ENCODE data around the gene ZBTB8A. TPM values are rescaled to one million over a fixed set of nuclear protein-coding genes. Genes with fewer than 3 reads are reported as not detected.
A peak's percentile ranks its signal among the peaks of the same experiment; 100 is the strongest.

Gene ZBTB8A
- total and polyA plus RNA-seq, 2 of the 13 experiments (the other 11 are each of a cell fraction or from before 2014, with no cell fraction given) = 1.3 to 3.7 TPM

DNA sequence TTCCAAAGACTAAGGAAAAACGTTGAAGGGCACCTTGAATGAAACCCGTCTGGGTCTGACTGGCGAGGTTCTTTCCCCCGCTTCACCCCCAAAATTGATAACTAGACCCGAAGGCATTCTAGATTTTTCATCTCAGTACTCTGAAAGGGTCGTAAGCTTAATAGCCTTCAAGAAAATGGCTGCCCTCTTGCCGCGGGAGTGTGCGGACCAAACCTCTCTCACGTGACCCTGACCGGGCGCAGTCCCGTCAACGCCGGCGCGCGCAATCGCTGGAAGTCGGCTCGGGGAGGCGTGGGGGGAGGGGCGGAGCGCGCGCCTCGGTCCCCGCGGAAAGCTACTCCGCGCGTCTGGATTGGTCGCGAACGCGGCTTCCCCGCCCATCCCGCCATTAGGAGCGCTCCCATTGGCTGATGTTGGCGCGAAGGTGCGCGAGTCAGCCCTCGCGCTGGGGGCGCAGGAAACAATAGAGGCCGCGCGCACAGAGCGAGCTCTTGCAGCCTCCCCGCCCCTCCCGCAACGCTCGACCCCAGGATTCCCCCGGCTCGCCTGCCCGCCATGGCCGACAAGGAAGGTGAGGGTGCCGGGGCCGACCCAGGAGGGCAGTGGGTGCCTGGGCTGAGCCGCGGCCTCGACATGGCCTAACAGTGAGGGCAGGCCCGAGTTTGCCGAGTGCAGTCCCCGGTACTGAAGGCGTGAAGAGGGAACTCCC, 111.7 kb downstream of the ZBTB8A start, which contains the start of gene RBBP4 (continued):
- TF ChIP-seq U2AF2 (IDR thresholded peaks at IDR 0.05; ENCODE audit: low read depth, low read length) (no peak), ZBTB21 (CRISPR knock-in tag; IDR thresholded peaks at IDR 0.05) (no peak; the same call in 1 of the 2 replicates), ZKSCAN1 (IDR thresholded peaks at IDR 0.05; ENCODE audit: low read length) (0 out of 2 replicates have a peak, but pooled peaks have one; percentile 14), GZF1 (CRISPR knock-in tag; IDR thresholded peaks at IDR 0.05) (peak; percentile 87), ZFP36L2 (CRISPR knock-in tag; IDR thresholded peaks at IDR 0.05) (no peak), PLRG1 (conservative IDR thresholded peaks at IDR 0.05) (no peak), ATF7 (IDR thresholded peaks at IDR 0.05) (no peak), ATF7 (CRISPR knock-in tag; IDR thresholded peaks at IDR 0.05) (no peak), ZFP41 (CRISPR knock-in tag; IDR thresholded peaks at IDR 0.05; ENCODE audit: borderline replicate concordance) (peak; percentile 36; the same call in 1 of the 2 replicates)
- TF ChIP-seq, protein P1, sequence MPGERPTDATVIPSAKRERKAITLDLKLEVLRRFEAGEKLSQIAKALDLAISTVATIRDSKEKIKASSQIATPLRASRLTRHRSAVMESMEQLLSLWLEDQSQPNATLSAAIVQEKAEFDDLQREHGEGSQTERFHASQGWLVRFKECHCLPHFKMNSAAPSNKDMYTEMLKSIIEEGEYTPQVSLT (CRISPR knock-in tag; IDR thresholded peaks at IDR 0.05; ENCODE audit: borderline replicate concordance, low read depth) = no peak
- TF ChIP-seq, protein P2, sequence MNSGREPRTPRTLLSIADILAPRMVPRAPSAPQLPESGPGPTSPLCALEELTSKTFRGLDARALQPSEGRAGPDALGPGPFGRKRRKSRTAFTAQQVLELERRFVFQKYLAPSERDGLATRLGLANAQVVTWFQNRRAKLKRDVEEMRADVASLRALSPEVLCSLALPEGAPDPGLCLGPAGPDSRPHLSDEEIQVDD (CRISPR knock-in tag; IDR thresholded peaks at IDR 0.05; ENCODE audit: borderline replicate concordance) = no peak
- TF ChIP-seq, protein P3, sequence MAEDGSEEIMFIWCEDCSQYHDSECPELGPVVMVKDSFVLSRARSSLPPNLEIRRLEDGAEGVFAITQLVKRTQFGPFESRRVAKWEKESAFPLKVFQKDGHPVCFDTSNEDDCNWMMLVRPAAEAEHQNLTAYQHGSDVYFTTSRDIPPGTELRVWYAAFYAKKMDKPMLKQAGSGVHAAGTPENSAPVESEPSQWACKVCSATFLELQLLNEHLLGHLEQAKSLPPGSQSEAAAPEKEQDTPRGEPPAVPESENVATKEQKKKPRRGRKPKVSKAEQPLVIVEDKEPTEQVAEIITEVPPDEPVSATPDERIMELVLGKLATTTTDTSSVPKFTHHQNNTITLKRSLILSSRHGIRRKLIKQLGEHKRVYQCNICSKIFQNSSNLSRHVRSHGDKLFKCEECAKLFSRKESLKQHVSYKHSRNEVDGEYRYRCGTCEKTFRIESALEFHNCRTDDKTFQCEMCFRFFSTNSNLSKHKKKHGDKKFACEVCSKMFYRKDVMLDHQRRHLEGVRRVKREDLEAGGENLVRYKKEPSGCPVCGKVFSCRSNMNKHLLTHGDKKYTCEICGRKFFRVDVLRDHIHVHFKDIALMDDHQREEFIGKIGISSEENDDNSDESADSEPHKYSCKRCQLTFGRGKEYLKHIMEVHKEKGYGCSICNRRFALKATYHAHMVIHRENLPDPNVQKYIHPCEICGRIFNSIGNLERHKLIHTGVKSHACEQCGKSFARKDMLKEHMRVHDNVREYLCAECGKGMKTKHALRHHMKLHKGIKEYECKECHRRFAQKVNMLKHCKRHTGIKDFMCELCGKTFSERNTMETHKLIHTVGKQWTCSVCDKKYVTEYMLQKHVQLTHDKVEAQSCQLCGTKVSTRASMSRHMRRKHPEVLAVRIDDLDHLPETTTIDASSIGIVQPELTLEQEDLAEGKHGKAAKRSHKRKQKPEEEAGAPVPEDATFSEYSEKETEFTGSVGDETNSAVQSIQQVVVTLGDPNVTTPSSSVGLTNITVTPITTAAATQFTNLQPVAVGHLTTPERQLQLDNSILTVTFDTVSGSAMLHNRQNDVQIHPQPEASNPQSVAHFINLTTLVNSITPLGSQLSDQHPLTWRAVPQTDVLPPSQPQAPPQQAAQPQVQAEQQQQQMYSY (CRISPR knock-in tag; IDR thresholded peaks at IDR 0.05) = no peak; the same call in 1 of the 2 replicates
- TF ChIP-seq, protein P4, sequence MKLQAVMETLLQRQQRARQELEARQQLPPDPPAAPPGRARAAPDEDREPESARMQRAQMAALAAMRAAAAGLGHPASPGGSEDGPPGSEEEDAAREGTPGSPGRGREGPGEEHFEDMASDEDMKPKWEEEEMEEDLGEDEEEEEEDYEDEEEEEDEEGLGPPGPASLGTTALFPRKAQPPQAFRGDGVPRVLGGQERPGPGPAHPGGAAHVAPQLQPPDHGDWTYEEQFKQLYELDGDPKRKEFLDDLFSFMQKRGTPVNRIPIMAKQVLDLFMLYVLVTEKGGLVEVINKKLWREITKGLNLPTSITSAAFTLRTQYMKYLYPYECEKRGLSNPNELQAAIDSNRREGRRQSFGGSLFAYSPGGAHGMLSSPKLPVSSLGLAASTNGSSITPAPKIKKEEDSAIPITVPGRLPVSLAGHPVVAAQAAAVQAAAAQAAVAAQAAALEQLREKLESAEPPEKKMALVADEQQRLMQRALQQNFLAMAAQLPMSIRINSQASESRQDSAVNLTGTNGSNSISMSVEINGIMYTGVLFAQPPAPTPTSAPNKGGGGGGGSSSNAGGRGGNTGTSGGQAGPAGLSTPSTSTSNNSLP (IDR thresholded peaks at IDR 0.05; ENCODE audit: low read depth, low read length) = no peak
- TF ChIP-seq, protein P5, sequence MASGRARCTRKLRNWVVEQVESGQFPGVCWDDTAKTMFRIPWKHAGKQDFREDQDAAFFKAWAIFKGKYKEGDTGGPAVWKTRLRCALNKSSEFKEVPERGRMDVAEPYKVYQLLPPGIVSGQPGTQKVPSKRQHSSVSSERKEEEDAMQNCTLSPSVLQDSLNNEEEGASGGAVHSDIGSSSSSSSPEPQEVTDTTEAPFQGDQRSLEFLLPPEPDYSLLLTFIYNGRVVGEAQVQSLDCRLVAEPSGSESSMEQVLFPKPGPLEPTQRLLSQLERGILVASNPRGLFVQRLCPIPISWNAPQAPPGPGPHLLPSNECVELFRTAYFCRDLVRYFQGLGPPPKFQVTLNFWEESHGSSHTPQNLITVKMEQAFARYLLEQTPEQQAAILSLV (CRISPR knock-in tag; IDR thresholded peaks at IDR 0.05; ENCODE audit: borderline replicate concordance) = peak; percentile 68; the same call in 1 of the 2 replicates
- TF ChIP-seq, protein P6, sequence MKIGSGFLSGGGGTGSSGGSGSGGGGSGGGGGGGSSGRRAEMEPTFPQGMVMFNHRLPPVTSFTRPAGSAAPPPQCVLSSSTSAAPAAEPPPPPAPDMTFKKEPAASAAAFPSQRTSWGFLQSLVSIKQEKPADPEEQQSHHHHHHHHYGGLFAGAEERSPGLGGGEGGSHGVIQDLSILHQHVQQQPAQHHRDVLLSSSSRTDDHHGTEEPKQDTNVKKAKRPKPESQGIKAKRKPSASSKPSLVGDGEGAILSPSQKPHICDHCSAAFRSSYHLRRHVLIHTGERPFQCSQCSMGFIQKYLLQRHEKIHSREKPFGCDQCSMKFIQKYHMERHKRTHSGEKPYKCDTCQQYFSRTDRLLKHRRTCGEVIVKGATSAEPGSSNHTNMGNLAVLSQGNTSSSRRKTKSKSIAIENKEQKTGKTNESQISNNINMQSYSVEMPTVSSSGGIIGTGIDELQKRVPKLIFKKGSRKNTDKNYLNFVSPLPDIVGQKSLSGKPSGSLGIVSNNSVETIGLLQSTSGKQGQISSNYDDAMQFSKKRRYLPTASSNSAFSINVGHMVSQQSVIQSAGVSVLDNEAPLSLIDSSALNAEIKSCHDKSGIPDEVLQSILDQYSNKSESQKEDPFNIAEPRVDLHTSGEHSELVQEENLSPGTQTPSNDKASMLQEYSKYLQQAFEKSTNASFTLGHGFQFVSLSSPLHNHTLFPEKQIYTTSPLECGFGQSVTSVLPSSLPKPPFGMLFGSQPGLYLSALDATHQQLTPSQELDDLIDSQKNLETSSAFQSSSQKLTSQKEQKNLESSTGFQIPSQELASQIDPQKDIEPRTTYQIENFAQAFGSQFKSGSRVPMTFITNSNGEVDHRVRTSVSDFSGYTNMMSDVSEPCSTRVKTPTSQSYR (CRISPR knock-in tag; IDR thresholded peaks at IDR 0.05; ENCODE audit: borderline replicate concordance) = peak; percentile 98
- TF ChIP-seq, protein P7, sequence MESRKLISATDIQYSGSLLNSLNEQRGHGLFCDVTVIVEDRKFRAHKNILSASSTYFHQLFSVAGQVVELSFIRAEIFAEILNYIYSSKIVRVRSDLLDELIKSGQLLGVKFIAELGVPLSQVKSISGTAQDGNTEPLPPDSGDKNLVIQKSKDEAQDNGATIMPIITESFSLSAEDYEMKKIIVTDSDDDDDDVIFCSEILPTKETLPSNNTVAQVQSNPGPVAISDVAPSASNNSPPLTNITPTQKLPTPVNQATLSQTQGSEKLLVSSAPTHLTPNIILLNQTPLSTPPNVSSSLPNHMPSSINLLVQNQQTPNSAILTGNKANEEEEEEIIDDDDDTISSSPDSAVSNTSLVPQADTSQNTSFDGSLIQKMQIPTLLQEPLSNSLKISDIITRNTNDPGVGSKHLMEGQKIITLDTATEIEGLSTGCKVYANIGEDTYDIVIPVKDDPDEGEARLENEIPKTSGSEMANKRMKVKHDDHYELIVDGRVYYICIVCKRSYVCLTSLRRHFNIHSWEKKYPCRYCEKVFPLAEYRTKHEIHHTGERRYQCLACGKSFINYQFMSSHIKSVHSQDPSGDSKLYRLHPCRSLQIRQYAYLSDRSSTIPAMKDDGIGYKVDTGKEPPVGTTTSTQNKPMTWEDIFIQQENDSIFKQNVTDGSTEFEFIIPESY (CRISPR knock-in tag; IDR thresholded peaks at IDR 0.05) = no peak

All from HepG2 (cell line).